Measurements from ENCODE around the gene CDC123. TPM values are rescaled to one million over a fixed set of nuclear protein-coding genes. Genes with fewer than 3 reads are reported as not detected.
A peak's percentile ranks its signal among the peaks of the same experiment; 100 is the strongest.

The CDC123 gene, protein sequence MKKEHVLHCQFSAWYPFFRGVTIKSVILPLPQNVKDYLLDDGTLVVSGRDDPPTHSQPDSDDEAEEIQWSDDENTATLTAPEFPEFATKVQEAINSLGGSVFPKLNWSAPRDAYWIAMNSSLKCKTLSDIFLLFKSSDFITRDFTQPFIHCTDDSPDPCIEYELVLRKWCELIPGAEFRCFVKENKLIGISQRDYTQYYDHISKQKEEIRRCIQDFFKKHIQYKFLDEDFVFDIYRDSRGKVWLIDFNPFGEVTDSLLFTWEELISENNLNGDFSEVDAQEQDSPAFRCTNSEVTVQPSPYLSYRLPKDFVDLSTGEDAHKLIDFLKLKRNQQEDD
- 97.3 and 106 TPM in 2 replicates for total RNA-seq
- polyA plus RNA-seq = 57.0 and 65.6 TPM in 2 replicates
- polyA plus RNA-seq (2011; cell fraction: cytosol; rRNA removed) = 128 and 139 TPM in 2 replicates
- 92.6 and 101 TPM in 2 replicates for polyA plus RNA-seq (2011; cell fraction: nucleus; rRNA removed)
- polyA plus RNA-seq (2012) = 126 and 154 TPM in 2 replicates
- polyA minus RNA-seq = 263 and 290 TPM in 2 replicates
- polyA minus RNA-seq (2011; cell fraction: cytosol; rRNA and poly(A)+ RNA removed) = 121 TPM
- 54.2 and 73.9 TPM in 2 replicates for polyA minus RNA-seq (2011; cell fraction: nucleus; rRNA and poly(A)+ RNA removed)
- Bru-seq, nascent RNA = percentile 87 among the genes with signal in this experiment
- percentile 85 among the genes with signal in this experiment for BruChase-seq, experiment 1, labeled RNA remaining after a 6-hour chase
- percentile 81 among the genes with signal in this experiment for BruChase-seq, experiment 2, labeled RNA remaining after a 2-hour chase
- long read RNA-seq, transcript CDC123-201 (13 exons, 1,542 nt) = major isoform, 414 of 469 reads
- long read RNA-seq, transcript CDC123-202 (12 exons, 933 nt) = minor isoform, 5 of 469 reads
- long read RNA-seq, partial matches to known transcripts = 10 of 469 reads
- long read RNA-seq, other reads (novel, unspliced or antisense) = 40 of 469 reads

DNA sequence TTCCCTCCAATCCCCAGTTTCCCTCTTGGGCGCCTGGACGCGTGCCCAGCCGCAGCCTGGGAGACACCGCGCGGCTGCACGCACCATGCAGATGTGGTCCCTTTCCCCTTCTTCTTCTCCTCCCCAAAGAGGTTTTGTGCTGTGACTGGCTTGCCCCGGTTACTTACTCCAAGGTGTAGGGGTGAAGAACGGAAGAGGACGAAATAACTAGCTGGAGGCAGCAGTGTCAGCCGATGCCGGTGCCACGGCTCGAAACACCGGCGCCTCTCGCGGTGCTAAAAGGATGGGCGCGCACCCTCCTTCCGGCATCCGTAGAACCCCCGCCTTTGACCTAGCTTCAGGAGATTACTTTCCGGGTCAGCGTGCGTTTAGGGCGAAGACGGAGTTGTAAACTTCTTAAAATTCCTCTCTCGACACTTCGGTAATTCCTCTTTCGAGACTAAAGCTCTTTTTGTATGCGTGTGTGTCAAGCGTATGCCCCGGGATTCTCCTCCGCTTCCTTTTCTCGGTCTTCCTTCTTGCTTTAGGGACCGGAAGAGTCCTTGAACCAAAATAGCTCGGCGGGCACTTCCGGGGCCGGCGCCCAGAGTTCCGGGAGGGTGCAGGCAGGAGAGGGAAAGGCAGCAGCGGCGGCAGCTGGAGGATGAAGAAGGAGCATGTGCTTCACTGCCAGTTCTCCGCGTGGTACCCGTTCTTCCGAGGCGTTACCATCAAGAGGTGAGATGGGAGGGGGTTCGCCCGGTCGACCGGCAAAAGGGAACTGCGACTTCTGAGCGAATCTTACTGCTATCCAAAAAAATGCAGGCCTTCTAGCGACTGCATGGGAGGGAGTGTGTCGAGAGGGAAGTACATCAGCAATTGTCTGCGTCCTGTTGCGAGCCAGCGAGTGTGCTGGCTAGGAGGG, at the start of gene CDC123, which contains the start of gene NUDT5:
Gene CDC123 (plus strand): TSS at position 586 of the 904 bp plus-strand sequence. CDS start 58 bp downstream, at position 644.
Gene NUDT5 (minus strand): TSS at position 289 of the 904 bp plus-strand sequence. CDS start 9,600 bp downstream, outside the sequence.
- peaks cover 3% of the 10 kb centered on the region in 2 experiments for H3K36me3 ChIP-seq (ENCODE audit: control insufficient read depth in 2 of 2, extremely low read depth in 1 of 2, insufficient read depth in 2 of 2, low read length in 2 of 2)
- no TSS peak for BruUV-seq (replicated peaks)
- no peaks in the 10 kb centered on the region for H3K9me1 ChIP-seq (replicated peaks; ENCODE audit: control insufficient read depth, extremely low read depth, insufficient read depth, low read length)
- H3K4me1 ChIP-seq (ENCODE audit: control insufficient read depth, extremely low read depth, insufficient read depth, low read length) = peaks cover 21% of the 10 kb centered on the region
- no peaks in the 10 kb centered on the region for H3K9me3 ChIP-seq (replicated peaks; ENCODE audit: control insufficient read depth, insufficient read depth, low read length)
- H3K4me2 ChIP-seq (ENCODE audit: insufficient read depth, low read length) = peak within 1 kb of the TSS; percentile 89
- TF ChIP-seq MYC (IDR thresholded peaks at IDR 0.05; ENCODE audit: low read depth, low read length) (peak; percentile 87), GATA2 (IDR thresholded peaks at IDR 0.05; ENCODE audit: insufficient read depth, insufficient read length, low read depth, low read length) (no peak), POLR2AphosphoS5 (IDR thresholded peaks at IDR 0.05; ENCODE audit: insufficient read depth, low read depth, low read length) (peak; percentile 23)
- TF ChIP-seq, protein P1, sequence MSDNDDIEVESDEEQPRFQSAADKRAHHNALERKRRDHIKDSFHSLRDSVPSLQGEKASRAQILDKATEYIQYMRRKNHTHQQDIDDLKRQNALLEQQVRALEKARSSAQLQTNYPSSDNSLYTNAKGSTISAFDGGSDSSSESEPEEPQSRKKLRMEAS (IDR thresholded peaks at IDR 0.05; ENCODE audit: insufficient read depth, insufficient read length) = peak; percentile 48
- CTCF ChIA-PET = interaction anchor here (0.6 to 2.0 kb wide), 4 partner anchors 10 to 878 kb away, joined by 3 to 14 read pairs (median 6); no protein-coding TSS in a partner anchor
- H3K79me2 ChIP-seq (ENCODE audit: control insufficient read depth, insufficient read depth, low read length) = peaks cover 83% of the 10 kb centered on the region
- H3K9ac ChIP-seq (replicated peaks; ENCODE audit: extremely low read depth, insufficient read depth, low read length) = peak within 1 kb of the TSS; percentile 89
- H3K4me3 ChIP-seq (replicated peaks in 1 of 3; ENCODE audit: insufficient read depth in 1 of 3, low read depth in 1 of 3, low read length in 3 of 3) = peak within 1 kb of the TSS; percentile 72 to 95 (median 86)
- FAIRE-seq (peak; percentile 73), DNase-seq (ENCODE audit: low read depth, low spot score) (peak; percentile 85)
- H3K27ac ChIP-seq (ENCODE audit: insufficient read depth, low read depth, low read length) = peak within 1 kb of the TSS; percentile 78
- no peaks in the 10 kb centered on the region for H4K20me1 ChIP-seq (replicated peaks; ENCODE audit: control insufficient read depth, extremely low read depth, insufficient read depth, low read length)
- H3K27me3 ChIP-seq (ENCODE audit: control insufficient read depth in 2 of 2, insufficient read depth in 2 of 2, low read length in 2 of 2) = no peaks in the 10 kb centered on the region
- dilution Hi-C loops (cut with MboI; ENCODE audit: extremely low pct_ligation_motif_present, low sequenced_read_pairs) = no loop called here
- POLR2A ChIA-PET = interaction anchor here (0.6 to 1.1 kb wide), 2 partner anchors 202 to 586 kb away, joined by 4 to 6 read pairs; no protein-coding TSS in a partner anchor
- intact Hi-C loops (cut with micrococcal nuclease) = loop anchor here (1.0 to 10.0 kb wide), 4 partner anchors 65 to 511 kb away; partner anchors contain the start of gene UPF2
- peak within 1 kb of the TSS; percentile 71 for H2AFZ ChIP-seq (ENCODE audit: low read depth, low read length)

Measured in endothelial cell of umbilical vein (primary cell).